Tibial nerve (tissue), 4 donors: ENCODE data around the gene IFITM2.
A peak's percentile ranks its signal among the peaks of the same experiment; 100 is the strongest.

Experiments
- CTCF ChIP-seq, 5 experiments: fragments of 200-600 bp in 3 of 5; fragments of 450-650 bp in 2 of 5; sonication (generic) in 3 of 5; IDR thresholded peaks; one replicate each; pipeline ENCODE4 v1.5.1; 2016 to 2019; ENCODE audit warnings: antibody characterized with exemption in 5 of 5, mild to moderate bottlenecking in 3 of 5, moderate library complexity in 2 of 5
- EP300 ChIP-seq, 2 donors: sonication (generic); formaldehyde crosslinking; IDR thresholded peaks; one replicate each; pipeline ENCODE4 v1.6.1; 2017; ENCODE audit warnings: antibody characterized with exemption in 2 of 2, mild to moderate bottlenecking in 1 of 2
- POLR2A ChIP-seq, 2 donors: fragments of 450-650 bp; IDR thresholded peaks; one replicate each; pipeline ENCODE4 v1.6.1; 2017; ENCODE audit warnings: antibody characterized with exemption in 2 of 2, mild to moderate bottlenecking in 2 of 2, moderate library complexity in 2 of 2

- TF ChIP-seq CTCF (IDR thresholded peaks at IDR 0.05) (peak in 2 of 5 experiments; percentile 9 to 48), POLR2A (IDR thresholded peaks at IDR 0.05) (peak in 1 of 2 donors; percentile 7), EP300 (IDR thresholded peaks at IDR 0.05) (peak in 1 of 2 donors; percentile 72)
Observed at GRCh38 chr11:269146-269890, 38.3 kb upstream of the IFITM2 start.
